AG04449 (cell line): ENCODE data around the gene CAMTA1.

Experiments
- CTCF ChIA-PET: fragments of 350-600 bp; formaldehyde crosslinking; extraction: SDS; loops from one replicate; lab custom pipeline; 2021; ENCODE audit warnings: antibody characterized with exemption; lab: Yijun Ruan, JAX
- POLR2A ChIA-PET: fragments of 400-600, 350-600 bp; formaldehyde crosslinking; extraction: SDS; loops from one replicate; lab custom pipeline; 2020; ENCODE audit warnings: antibody characterized with exemption, inconsistent platforms; lab: Yijun Ruan, JAX
- DNase-seq: peaks from one replicate; pipeline ENCODE4 v3.0.0-alpha.2; 2010; ENCODE audit warnings: low read depth, low spot score
- H3K4me3 ChIP-seq: 2 replicates; pipeline ENCODE4 v1.5.1; 2011; ENCODE audit warnings: low read depth, mild to moderate bottlenecking, control low read depth, low read length
- CTCF ChIP-seq: IDR thresholded peaks from one replicate; pipeline ENCODE4 v1.5.1; 2011; ENCODE audit warnings: mild to moderate bottlenecking, moderate library complexity, low read length, control low read depth, inconsistent platforms; ENCODE audit not compliant: insufficient read depth; ENCODE audit errors: missing control alignments

Gene CAMTA1

DNA sequence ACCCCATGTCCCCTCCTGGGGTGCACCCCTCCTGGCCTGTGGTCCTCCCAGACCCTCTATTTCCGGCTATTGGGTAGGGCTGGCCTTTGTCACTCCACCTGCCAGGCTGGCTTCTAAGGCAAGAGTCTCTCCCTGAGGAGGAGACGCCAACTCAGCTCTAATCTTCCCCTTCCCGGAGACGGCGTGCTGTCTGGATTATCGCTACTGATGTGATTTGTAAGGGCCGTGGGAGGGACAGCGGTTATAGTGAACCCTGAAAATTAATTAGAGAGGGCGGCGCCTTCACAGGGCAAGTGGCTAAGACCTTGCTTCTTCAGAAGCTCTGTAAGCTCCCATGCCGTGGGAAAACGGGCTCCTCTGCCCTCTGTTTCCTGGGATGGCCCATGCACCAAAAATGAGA is 778.9 kb downstream of the CAMTA1 start:
- TF ChIP-seq CTCF, result no peak
- CTCF ChIA-PET, result interaction anchor here (1.1 kb wide), 1 partner anchor 10 kb away, joined by 4 read pairs; no protein-coding TSS in a partner anchor
- POLR2A ChIA-PET, result no interaction called here
- no peak overlapping the region for H3K4me3 ChIP-seq
- no peak for DNase-seq

DNA sequence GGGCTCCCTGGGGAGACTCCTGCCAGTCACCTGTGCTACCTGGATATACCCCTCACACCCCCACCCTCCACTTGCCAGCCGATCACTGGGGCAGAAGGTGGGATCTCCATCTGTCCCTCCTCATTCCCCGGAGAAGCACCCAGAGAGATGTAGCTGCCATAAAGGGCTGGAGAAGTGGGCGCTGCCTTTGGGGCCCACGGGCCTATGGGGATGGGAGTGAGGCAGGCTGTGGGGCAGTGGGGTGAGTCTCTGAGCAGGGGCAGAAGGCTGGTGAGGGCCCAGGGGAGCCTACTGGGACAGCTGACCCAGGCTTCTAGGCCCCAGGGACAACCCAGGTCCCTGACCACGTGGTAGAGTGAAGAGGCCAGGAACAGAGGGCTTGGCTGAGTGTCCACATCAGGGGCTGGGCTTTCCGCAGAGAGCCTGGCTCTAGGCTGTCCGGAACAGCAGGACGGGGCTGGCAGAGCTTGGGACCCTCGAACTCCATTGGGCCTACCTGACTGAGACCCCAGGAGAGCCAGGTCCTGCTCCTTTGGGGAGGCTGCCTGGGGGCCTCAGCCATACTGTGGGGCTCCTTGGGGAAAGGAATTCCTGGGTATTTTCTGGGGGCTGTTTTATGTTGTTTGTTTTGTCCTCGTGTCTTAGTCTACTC is 780.0 kb downstream of the CAMTA1 start:
- no peak overlapping the region for H3K4me3 ChIP-seq
- TF ChIP-seq CTCF, result no peak
- no peak for DNase-seq
- CTCF ChIA-PET, result no interaction called here
- POLR2A ChIA-PET, result no interaction called here

DNA sequence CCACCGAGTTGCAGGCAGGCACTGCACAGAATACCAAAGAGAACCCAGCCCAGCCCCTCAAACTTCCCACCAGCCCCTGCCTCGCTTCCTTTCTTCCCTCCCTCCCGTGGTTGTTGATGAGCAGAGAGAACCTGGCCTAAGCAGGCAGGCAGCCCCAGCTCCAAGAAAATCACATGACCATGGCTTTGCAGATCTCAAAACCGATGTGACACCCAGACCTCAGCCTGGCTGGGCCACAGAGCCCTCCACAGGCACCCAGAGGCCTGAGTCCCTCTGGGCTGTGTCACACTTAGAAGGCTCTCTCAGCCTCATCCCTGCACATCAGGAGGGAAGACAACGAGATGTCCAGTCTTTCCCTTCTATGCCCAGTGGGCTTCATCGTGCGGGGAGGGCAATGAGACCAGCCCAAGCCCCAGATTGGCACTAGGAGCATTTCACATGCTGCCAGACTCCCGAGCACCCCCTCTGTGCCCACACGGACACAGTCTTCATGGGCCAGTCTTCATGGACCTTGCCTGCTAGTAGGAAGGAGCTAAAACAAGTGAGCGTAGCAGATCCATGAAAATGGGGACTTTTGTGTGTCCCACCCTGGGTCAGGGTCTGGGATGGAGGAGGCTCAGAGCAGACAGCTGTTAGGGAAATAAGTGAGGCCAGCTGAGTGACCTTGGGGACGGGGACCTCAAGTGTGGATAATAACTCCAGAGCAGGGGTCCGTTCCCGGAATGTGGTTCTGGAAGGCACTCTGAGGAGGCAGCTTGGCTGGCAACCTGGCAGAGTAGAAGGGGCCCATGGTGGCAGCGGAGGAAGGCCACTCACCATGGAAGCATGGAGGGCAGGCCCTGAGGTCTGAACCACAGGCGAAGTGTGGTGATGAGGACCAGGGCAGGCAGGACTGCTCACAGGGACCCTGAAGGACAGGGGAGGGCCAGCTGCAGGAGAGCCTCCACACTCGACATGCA is 781.4 kb downstream of the CAMTA1 start:
- no peak for DNase-seq
- no peak for TF ChIP-seq CTCF
- CTCF ChIA-PET, result no interaction called here

GRCh38 chr1:7567376-7567775 is 782.1 kb downstream of the CAMTA1 start:
- POLR2A ChIA-PET, result no interaction called here
- no peak for TF ChIP-seq CTCF
- no peak for DNase-seq
- CTCF ChIA-PET, result no interaction called here
- H3K4me3 ChIP-seq, result no peak overlapping the region

More for the DNA sequence above, 781.4 kb downstream of the CAMTA1 start:
- no peak overlapping the region for H3K4me3 ChIP-seq
- POLR2A ChIA-PET, result no interaction called here

DNA sequence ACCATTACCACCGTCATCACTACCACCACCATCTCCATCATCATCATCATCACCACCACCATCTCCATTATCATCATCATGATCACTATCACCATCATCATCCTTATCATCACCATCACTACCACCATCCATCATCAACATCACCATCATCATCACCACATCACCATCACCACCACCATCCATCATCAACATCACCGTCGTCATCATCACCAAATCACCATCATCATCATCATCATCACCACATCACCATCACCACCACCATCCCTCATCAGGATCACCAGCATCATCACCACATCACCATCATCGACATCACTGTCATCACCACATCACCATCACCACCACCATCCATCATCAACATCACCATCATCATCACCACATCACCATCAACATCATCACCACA is 782.8 kb downstream of the CAMTA1 start:
- DNase-seq, result no peak
- ChIA-PET CTCF (no interaction called here), POLR2A (no interaction called here)
- no peak overlapping the region for H3K4me3 ChIP-seq
- TF ChIP-seq CTCF, result no peak

DNA sequence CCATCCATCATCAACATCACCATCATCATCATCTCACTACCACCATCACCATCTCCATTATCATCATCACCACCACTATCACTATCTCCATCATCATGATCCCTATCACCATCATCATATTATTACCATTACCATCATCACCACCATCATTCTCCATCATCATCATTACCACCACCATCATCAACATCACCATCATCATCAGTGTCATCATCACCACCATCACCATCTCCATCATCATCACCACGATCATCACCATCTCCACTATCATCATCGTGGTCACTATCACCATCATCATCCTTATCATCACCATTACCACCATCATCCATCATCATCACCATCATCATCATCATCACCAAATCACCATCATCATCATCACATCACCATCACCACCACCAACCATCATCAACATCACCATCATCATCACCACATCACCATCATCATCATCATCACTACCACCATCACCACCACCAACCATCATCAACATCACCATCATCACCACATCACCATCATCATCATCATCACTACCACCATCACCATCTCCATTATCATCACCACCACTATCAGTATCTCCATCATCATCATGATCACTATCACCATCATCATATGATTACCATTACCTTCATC is 783.8 kb downstream of the CAMTA1 start:
- TF ChIP-seq CTCF, result no peak
- no peak for DNase-seq
- ChIA-PET POLR2A (no interaction called here), CTCF (no interaction called here)
- H3K4me3 ChIP-seq, result no peak overlapping the region
